Osteoblast (primary cell): ENCODE results near the gene STAC3. TPM values are rescaled to one million over a fixed set of nuclear protein-coding genes. Genes with fewer than 3 reads are reported as not detected.

Experiments
- DNase-seq: peaks from one replicate; pipeline ENCODE4 v3.0.0; 2011; ENCODE audit warnings: low spot score, mixed read lengths; ENCODE audit not compliant: insufficient read length; ENCODE audit errors: missing footprints
- H2AFZ ChIP-seq: 2 replicates; pipeline ENCODE4 v1.6.0; 2011; ENCODE audit warnings: mild to moderate bottlenecking, low read length
- H3K27ac ChIP-seq: 2 replicates; pipeline ENCODE4 v1.5.1; 2011; ENCODE audit warnings: mild to moderate bottlenecking, low read depth, low read length, moderate library complexity
- H3K27me3 ChIP-seq: 2 replicates; pipeline ENCODE4 v1.6.0; 2012; ENCODE audit warnings: mild to moderate bottlenecking, control low read depth, inconsistent platforms, low read length, moderate library complexity; ENCODE audit not compliant: insufficient read depth
- H3K36me3 ChIP-seq: 2 replicates; pipeline ENCODE4 v1.5.1; 2011; ENCODE audit warnings: mild to moderate bottlenecking, low read length, control low read depth, moderate library complexity; ENCODE audit not compliant: insufficient read depth
- H3K4me1 ChIP-seq: 2 replicates; pipeline ENCODE4 v1.5.1; 2011; ENCODE audit warnings: mild to moderate bottlenecking, low read length, control low read depth, moderate library complexity; ENCODE audit not compliant: insufficient read depth
- H3K4me2 ChIP-seq: 2 replicates; pipeline ENCODE4 v1.6.0; 2011; ENCODE audit warnings: mild to moderate bottlenecking, low read length; ENCODE audit not compliant: insufficient read depth
- H3K4me3 ChIP-seq: fragments of 200-600 bp; sonication (generic); 3 replicates; pipeline ENCODE4 v1.5.1; 2012; ENCODE audit warnings: mild to moderate bottlenecking, low read length, inconsistent platforms; ENCODE audit not compliant: insufficient read depth
- H3K79me2 ChIP-seq: 2 replicates; pipeline ENCODE4 v1.6.0; 2012; ENCODE audit warnings: mild to moderate bottlenecking, low read length, control low read depth, inconsistent platforms; ENCODE audit not compliant: insufficient read depth
- H3K9me3 ChIP-seq: 2 replicates; pipeline ENCODE4 v1.5.1; 2011; ENCODE audit warnings: low read depth, low read length, control low read depth
- H4K20me1 ChIP-seq: 2 replicates; pipeline ENCODE4 v1.6.0; 2012; ENCODE audit warnings: mild to moderate bottlenecking, low read length, control low read depth; ENCODE audit not compliant: insufficient read depth
- total RNA-seq: library from RNA; depleted of rRNA; stranded (reverse); fragments of >200 nt; gene quantifications from 2 replicates; pipeline ENCODE4 v1.2.3, GENCODE V29; 2012
- TF ChIP-seq, protein P1 (sequence below): IDR thresholded peaks from 2 replicates; pipeline ENCODE4 v1.5.1; 2011; ENCODE audit warnings: mild to moderate bottlenecking, low read depth, low read length, moderate library complexity; ENCODE audit errors: extremely low read depth

Gene STAC3
- total RNA-seq, 1 donor = 0.36 TPM

DNA sequence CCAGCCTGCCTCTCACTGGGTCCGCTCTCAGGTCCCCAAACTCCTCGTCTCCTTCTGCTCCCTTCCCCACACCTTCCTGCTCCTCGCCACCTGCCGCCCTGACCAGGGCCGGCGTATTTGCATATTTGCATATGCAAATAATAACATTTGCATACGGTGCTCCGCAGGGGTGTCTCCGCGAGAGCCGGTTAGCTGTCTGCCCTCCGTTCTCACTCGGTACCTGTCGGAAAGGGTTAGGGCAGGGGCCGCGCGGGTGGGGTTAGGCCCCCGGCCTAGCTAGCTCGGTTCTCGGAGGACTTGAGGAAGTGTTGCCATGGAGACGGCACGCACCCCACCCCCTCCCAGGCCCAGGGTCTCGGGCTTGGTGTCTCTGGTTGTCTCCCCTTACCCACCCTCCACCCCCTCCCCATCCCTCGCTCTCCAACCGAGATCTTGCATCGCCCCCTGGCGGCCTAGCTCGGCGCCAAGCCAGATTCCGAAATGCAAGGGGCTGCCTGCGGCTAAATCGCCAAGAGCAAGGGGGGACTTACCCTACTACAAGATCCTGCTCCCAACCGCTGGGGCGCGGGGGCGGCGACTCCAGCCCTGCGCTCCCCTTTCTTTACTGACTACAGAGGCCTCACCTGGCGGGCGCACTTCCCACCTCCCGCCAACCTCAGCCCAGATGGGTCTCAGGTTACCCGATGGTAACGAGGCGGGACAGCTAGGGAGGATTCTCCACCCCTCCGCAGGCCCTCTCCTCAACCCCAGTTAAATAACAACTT is 8.1 kb downstream of the STAC3 start:
- H4K20me1 ChIP-seq = peaks cover 4% of the 10 kb centered on the region
- no peaks in the 10 kb centered on the region for H3K9me3 ChIP-seq
- no peak overlapping the region for H2AFZ ChIP-seq
- peak overlapping the region; percentile 68 for H3K4me3 ChIP-seq
- H3K4me2 ChIP-seq = peak overlapping the region; percentile 79
- H3K27me3 ChIP-seq = peaks cover 34% of the 10 kb centered on the region
- no peaks in the 10 kb centered on the region for H3K79me2 ChIP-seq
- no peaks in the 10 kb centered on the region for H3K36me3 ChIP-seq
- peak; percentile 90 for DNase-seq
- H3K4me1 ChIP-seq = peaks cover 31% of the 10 kb centered on the region
- H3K27ac ChIP-seq = no peak overlapping the region
- TF ChIP-seq, protein P1, sequence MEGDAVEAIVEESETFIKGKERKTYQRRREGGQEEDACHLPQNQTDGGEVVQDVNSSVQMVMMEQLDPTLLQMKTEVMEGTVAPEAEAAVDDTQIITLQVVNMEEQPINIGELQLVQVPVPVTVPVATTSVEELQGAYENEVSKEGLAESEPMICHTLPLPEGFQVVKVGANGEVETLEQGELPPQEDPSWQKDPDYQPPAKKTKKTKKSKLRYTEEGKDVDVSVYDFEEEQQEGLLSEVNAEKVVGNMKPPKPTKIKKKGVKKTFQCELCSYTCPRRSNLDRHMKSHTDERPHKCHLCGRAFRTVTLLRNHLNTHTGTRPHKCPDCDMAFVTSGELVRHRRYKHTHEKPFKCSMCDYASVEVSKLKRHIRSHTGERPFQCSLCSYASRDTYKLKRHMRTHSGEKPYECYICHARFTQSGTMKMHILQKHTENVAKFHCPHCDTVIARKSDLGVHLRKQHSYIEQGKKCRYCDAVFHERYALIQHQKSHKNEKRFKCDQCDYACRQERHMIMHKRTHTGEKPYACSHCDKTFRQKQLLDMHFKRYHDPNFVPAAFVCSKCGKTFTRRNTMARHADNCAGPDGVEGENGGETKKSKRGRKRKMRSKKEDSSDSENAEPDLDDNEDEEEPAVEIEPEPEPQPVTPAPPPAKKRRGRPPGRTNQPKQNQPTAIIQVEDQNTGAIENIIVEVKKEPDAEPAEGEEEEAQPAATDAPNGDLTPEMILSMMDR = peak; percentile 51

DNA sequence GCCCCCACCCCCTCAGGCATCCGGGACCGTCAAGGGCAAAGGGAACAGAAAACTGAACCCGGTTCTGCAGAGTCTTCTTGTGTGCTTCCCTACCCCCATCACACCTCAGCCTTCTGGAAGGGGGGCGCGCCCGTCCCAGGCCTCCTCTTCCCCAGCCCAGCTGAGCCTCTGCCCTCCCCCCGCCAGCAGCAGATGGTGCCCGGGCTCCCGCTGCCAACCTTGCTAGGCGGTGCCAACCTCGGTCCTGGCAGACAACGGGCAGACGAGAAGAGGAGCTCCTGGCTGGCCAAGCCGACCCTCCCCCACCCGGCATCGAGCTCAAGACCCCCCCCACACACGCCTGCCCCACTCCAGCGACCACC is 8.7 kb downstream of the STAC3 start:
- no peak overlapping the region for H2AFZ ChIP-seq
- H3K79me2 ChIP-seq = no peaks in the 10 kb centered on the region
- peaks cover 4% of the 10 kb centered on the region for H4K20me1 ChIP-seq
- peak overlapping the region; percentile 79 for H3K4me2 ChIP-seq
- H3K36me3 ChIP-seq = no peaks in the 10 kb centered on the region
- TF ChIP-seq, protein P1 = no peak
- H3K4me1 ChIP-seq = peaks cover 31% of the 10 kb centered on the region
- peaks cover 37% of the 10 kb centered on the region for H3K27me3 ChIP-seq
- H3K4me3 ChIP-seq = no peak overlapping the region
- DNase-seq = peak; percentile 71
- H3K9me3 ChIP-seq = no peaks in the 10 kb centered on the region
- no peak overlapping the region for H3K27ac ChIP-seq

DNA sequence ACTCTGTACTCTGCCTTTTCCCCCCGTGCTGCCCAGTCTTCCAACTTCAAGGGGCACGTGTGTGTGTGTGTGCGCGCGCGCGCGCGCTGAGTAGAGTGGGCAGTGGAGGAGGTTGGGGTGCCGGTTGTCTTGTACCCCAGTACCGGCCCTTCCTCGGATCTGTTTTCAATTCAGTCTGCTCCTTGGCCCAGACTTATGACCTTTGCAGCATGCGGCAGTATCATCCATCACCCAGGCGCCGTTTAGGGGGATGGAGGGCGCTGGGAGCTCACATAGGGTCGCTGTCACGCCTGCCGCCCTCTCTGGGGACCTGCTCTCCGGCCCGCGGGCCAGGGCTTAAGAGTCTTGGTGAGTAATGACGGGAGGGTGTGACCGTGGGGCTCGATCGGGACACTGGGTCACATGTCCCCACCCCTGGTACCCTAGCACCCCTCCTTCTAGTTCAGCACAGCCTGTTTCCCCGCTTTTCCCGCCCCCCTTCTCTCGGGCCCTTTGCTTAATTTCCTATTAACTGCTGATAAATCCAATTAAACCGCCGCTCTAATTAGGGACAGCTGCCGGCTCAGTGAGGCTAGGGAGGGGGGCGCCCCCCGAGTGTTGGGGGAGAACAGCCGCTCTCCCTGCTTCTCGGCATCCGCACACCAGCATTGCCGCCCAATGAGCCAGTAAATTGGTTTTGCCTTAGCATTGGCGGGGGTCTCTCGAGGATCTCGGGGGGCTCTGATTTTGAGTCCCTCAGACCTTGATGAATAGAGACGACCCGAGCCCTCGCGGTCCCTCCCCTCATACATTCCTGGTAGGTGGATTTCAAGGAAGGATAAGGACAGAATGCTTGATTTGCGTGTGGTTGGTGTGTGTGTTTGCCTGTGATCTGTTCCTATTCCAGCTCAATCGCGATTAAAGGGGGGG is 9.3 kb downstream of the STAC3 start:
- Histone ChIP-seq H2AFZ (no peak overlapping the region), H3K27me3 (peaks cover 37% of the 10 kb centered on the region), H4K20me1 (peaks cover 4% of the 10 kb centered on the region), H3K36me3 (no peaks in the 10 kb centered on the region), H3K4me1 (peaks cover 31% of the 10 kb centered on the region), H3K27ac (no peak overlapping the region), H3K4me2 (no peak overlapping the region), H3K4me3 (no peak overlapping the region), H3K9me3 (no peaks in the 10 kb centered on the region), H3K79me2 (no peaks in the 10 kb centered on the region)
- TF ChIP-seq, protein P1 = no peak
- DNase-seq = peak; percentile 73

DNA sequence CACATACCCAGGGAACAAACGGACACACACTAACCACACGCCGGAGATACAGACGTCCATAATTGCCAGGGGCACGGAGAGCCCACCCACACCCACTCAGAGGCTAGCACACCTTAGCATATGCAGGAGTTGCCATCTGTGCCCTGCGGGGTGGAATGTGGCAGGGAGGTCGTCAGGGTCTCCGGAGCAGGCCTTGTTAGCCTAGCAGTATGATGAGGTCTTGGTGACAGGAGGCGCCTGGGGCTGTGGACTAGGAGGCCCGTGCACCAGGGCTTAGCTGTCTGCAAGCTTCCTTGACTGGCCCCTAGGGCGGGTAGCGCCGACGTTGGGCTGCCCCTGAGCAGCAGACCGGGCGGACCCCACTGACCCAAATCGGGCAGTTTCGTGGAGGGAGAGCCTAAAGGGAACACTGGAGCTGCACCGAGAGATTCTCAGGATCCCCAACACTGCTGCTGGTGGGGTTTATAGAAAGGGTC is 10.0 kb downstream of the STAC3 start:
- H3K4me1 ChIP-seq = peaks cover 31% of the 10 kb centered on the region
- TF ChIP-seq, protein P1 = no peak
- DNase-seq = peak; percentile 84
- H3K79me2 ChIP-seq = no peaks in the 10 kb centered on the region
- H3K9me3 ChIP-seq = no peaks in the 10 kb centered on the region
- peaks cover 37% of the 10 kb centered on the region for H3K27me3 ChIP-seq
- H3K27ac ChIP-seq = no peak overlapping the region
- H3K4me3 ChIP-seq = peak overlapping the region; percentile 79
- H2AFZ ChIP-seq = no peak overlapping the region
- H3K36me3 ChIP-seq = no peaks in the 10 kb centered on the region
- peak overlapping the region; percentile 93 for H3K4me2 ChIP-seq
- peaks cover 4% of the 10 kb centered on the region for H4K20me1 ChIP-seq
